H1 (cell line): ENCODE measurements around the gene TEKTIP1. TPM values are rescaled to one million over a fixed set of nuclear protein-coding genes. Genes with fewer than 3 reads are reported as not detected.

Experiments used
- CTCF ChIA-PET: fragments of 300-600 bp; sonication (Branson Sonifier 250); formaldehyde crosslinking; loops from one replicate; lab custom pipeline; 2021; ENCODE audit not compliant: partially characterized antibody; lab: Charles Lee
- POLR2A ChIA-PET: fragments of 300-600 bp; sonication (Branson Sonifier 250); formaldehyde crosslinking; loops from one replicate; lab custom pipeline; 2021; ENCODE audit warnings: inconsistent platforms; ENCODE audit not compliant: partially characterized antibody; lab: Charles Lee
- DNase-seq, 2 experiments: peaks; one replicate each; pipeline versions ENCODE4 v3.0.0 to v3.0.0-alpha.2; 2010 to 2022; ENCODE audit warnings: low spot score in 2 of 2, low read depth in 1 of 2, mixed read lengths in 1 of 2
- FAIRE-seq: peaks from 2 replicates; lab custom pipeline; 2011; peaks lifted over from hg19 to GRCh38; lab: Jason Lieb, UNC
- H2AFZ ChIP-seq: 2 replicates; pipeline ENCODE4 v1.8.1; 2012; ENCODE audit warnings: low read length, inconsistent platforms
- H2AK5ac ChIP-seq: 2 replicates; pipeline ENCODE4 v1.6.1; 2013; ENCODE audit warnings: low read depth, low read length
- H2BK120ac ChIP-seq: replicated peaks from 2 replicates; pipeline ENCODE3; 2013; ENCODE audit warnings: low read depth, low read length, inconsistent platforms
- H2BK12ac ChIP-seq: 2 replicates; pipeline ENCODE4 v1.6.1; 2013; ENCODE audit warnings: low read depth, low read length
- H2BK15ac ChIP-seq: 2 replicates; pipeline ENCODE4 v1.6.1; 2013; ENCODE audit warnings: low read length
- H2BK20ac ChIP-seq: 2 replicates; pipeline ENCODE4 v1.6.1; 2013; ENCODE audit warnings: low read length
- H2BK5ac ChIP-seq: 2 replicates; pipeline ENCODE4 v1.6.1; 2013; ENCODE audit warnings: low read depth, low read length
- H3K14ac ChIP-seq: 2 replicates; pipeline ENCODE4 v1.6.1; 2013; ENCODE audit warnings: inconsistent platforms; ENCODE audit not compliant: insufficient read length
- H3K18ac ChIP-seq: 2 replicates; pipeline ENCODE4 v1.6.1; 2013; ENCODE audit warnings: low read length; ENCODE audit errors: extremely low read depth
- H3K23ac ChIP-seq: 2 replicates; pipeline ENCODE4 v1.6.1; 2013; ENCODE audit warnings: inconsistent platforms; ENCODE audit not compliant: insufficient read length
- H3K23me2 ChIP-seq: 2 replicates; pipeline ENCODE4 v1.6.1; 2013; ENCODE audit warnings: low read depth, low read length
- H3K27ac ChIP-seq: 2 replicates; pipeline ENCODE4 v1.6.1; 2011; ENCODE audit warnings: low read depth, low read length, inconsistent platforms
- H3K27me3 ChIP-seq, 4 experiments: replicated peaks in 1 of 4; 1 replicate in 1 of 4; 2 replicates in 3 of 4; pipeline versions ENCODE4 v1.6.1 to v1.8.1; 2011 to 2013; ENCODE audit warnings: low read length in 3 of 4, mild to moderate bottlenecking in 3 of 4, inconsistent platforms in 2 of 4, mixed read lengths in 2 of 4, moderate library complexity in 1 of 4; ENCODE audit not compliant: control insufficient read depth in 3 of 4, insufficient read depth in 3 of 4; ENCODE audit errors: extremely low read depth in 1 of 4
- H3K36me3 ChIP-seq, 4 experiments: 2 replicates each; pipeline versions ENCODE4 v1.6.1 to v1.8.1; 2011 to 2013; ENCODE audit warnings: mild to moderate bottlenecking in 4 of 4, low read length in 3 of 4, moderate library complexity in 2 of 4, control low read depth in 1 of 4, inconsistent platforms in 1 of 4; ENCODE audit not compliant: insufficient read depth in 4 of 4, control insufficient read depth in 2 of 4
- H3K4ac ChIP-seq: replicated peaks from 2 replicates; pipeline ENCODE3; 2013; ENCODE audit warnings: low read length, low read depth, mixed read lengths, inconsistent platforms; ENCODE audit not compliant: insufficient read length
- H3K4me1 ChIP-seq, 4 experiments: replicated peaks in 1 of 4; 1 replicate in 1 of 4; 2 replicates in 3 of 4; pipeline versions ENCODE4 v1.6.1 to v1.8.1; 2011 to 2013; ENCODE audit warnings: low read length in 3 of 4, inconsistent platforms in 2 of 4, mixed read lengths in 1 of 4; ENCODE audit not compliant: insufficient read depth in 4 of 4, control insufficient read depth in 3 of 4
- H3K4me2 ChIP-seq, 2 experiments: 2 replicates each; pipeline versions ENCODE4 v1.6.1 to v1.8.1; 2011 to 2013; ENCODE audit warnings: low read depth in 2 of 2, low read length in 2 of 2, control low read depth in 1 of 2, inconsistent platforms in 1 of 2, mild to moderate bottlenecking in 1 of 2; ENCODE audit not compliant: insufficient read depth in 1 of 2
- H3K4me3 ChIP-seq, 4 experiments: fragments of 200-600, 300-600 bp in 1 of 4; sonication (generic), shearing (Covaris generic), sonication (Bioruptor Twin) in 1 of 4; 2 replicates each; pipeline versions ENCODE4 v1.5.1 to v1.8.1; 2011 to 2016; ENCODE audit warnings: low read length in 4 of 4, low read depth in 3 of 4, control low read depth in 2 of 4, inconsistent platforms in 2 of 4, mild to moderate bottlenecking in 2 of 4, mixed read lengths in 1 of 4, moderate library complexity in 1 of 4; ENCODE audit not compliant: insufficient read depth in 2 of 4; ENCODE audit errors: extremely low read depth in 1 of 4
- H3K56ac ChIP-seq: replicated peaks from 2 replicates; pipeline ENCODE3; 2013; ENCODE audit warnings: low read depth, mild to moderate bottlenecking, mixed read lengths, low read length, inconsistent platforms; ENCODE audit not compliant: insufficient read length
- H3K79me1 ChIP-seq: 2 replicates; pipeline ENCODE4 v1.6.1; 2013; ENCODE audit warnings: low read depth, low read length, control low read depth
- H3K79me2 ChIP-seq, 2 experiments: 2 replicates each; pipeline versions ENCODE4 v1.6.1 to v1.8.1; 2012 to 2013; ENCODE audit warnings: low read length in 2 of 2, mild to moderate bottlenecking in 2 of 2, inconsistent platforms in 1 of 2; ENCODE audit not compliant: insufficient read depth in 2 of 2, control insufficient read depth in 1 of 2
- H3K9ac ChIP-seq, 4 experiments: replicated peaks in 1 of 4; 1 replicate in 1 of 4; 2 replicates in 3 of 4; pipeline versions ENCODE4 v1.6.1 to v1.8.1; 2011 to 2013; ENCODE audit warnings: low read depth in 3 of 4, low read length in 3 of 4, control low read depth in 2 of 4, mild to moderate bottlenecking in 2 of 4, moderate library complexity in 2 of 4, inconsistent platforms in 1 of 4; ENCODE audit errors: extremely low read depth in 1 of 4
- H3K9me3 ChIP-seq, 2 experiments: 2 replicates each; pipeline versions ENCODE4 v1.6.1 to v1.8.1; 2012 to 2013; ENCODE audit warnings: mild to moderate bottlenecking in 2 of 2, moderate library complexity in 2 of 2, control low read depth in 1 of 2, inconsistent platforms in 1 of 2, low read depth in 1 of 2, low read length in 1 of 2, mixed read lengths in 1 of 2; ENCODE audit not compliant: insufficient read depth in 2 of 2
- H4K20me1 ChIP-seq, 2 experiments: replicated peaks in 1 of 2; 2 replicates each; pipeline versions ENCODE3 to v1.8.1; 2011 to 2013; ENCODE audit warnings: inconsistent platforms in 2 of 2, low read length in 2 of 2, mild to moderate bottlenecking in 1 of 2; ENCODE audit not compliant: insufficient read depth in 2 of 2, control insufficient read depth in 1 of 2
- H4K5ac ChIP-seq: 2 replicates; pipeline ENCODE4 v1.6.1; 2013; ENCODE audit warnings: low read length, low read depth, mixed read lengths, inconsistent platforms; ENCODE audit not compliant: insufficient read length
- H4K8ac ChIP-seq: 2 replicates; pipeline ENCODE4 v1.8.0; 2013; ENCODE audit warnings: mild to moderate bottlenecking, moderate library complexity, low read length, inconsistent platforms; ENCODE audit not compliant: insufficient read depth; ENCODE audit errors: extremely low read depth
- H4K91ac ChIP-seq: replicated peaks from 2 replicates; pipeline ENCODE3; 2013; ENCODE audit warnings: low read length, mixed read lengths, inconsistent platforms; ENCODE audit not compliant: insufficient read length
- ASH2L ChIP-seq: fragments of 200-600, 300-600 bp; sonication (generic); IDR thresholded peaks from one replicate; pipeline ENCODE4 v1.7.1; 2017; ENCODE audit warnings: low read length
- BCL11A ChIP-seq, 2 experiments: IDR thresholded peaks; one replicate each; pipeline ENCODE4 v1.6.1; 2011; ENCODE audit warnings: low read depth in 2 of 2, low read length in 2 of 2, mild to moderate bottlenecking in 2 of 2
- EZH2 ChIP-seq: fragments of 200-600 bp; sonication (generic); IDR thresholded peaks from 2 replicates; pipeline ENCODE4 v1.7.1; 2012; ENCODE audit warnings: low read depth, mild to moderate bottlenecking, moderate library complexity, low read length, inconsistent platforms; ENCODE audit not compliant: severe bottlenecking
- RAD21 ChIP-seq, 2 experiments: IDR thresholded peaks in 1 of 2; conservative IDR thresholded peaks in 1 of 2; 2 replicates each; pipeline ENCODE4 v1.6.1; 2011; ENCODE audit warnings: low read depth in 2 of 2, low read length in 2 of 2, improper control_type of control experiment in 1 of 2, inconsistent platforms in 1 of 2, mild to moderate bottlenecking in 1 of 2, moderate library complexity in 1 of 2
- RFX5 ChIP-seq: IDR thresholded peaks from 2 replicates; pipeline ENCODE4 v1.6.1; 2011; ENCODE audit warnings: low read depth, low read length, improper control_type of control experiment, borderline replicate concordance
- SP1 ChIP-seq: IDR thresholded peaks from 2 replicates; pipeline ENCODE4 v1.6.1; 2011; ENCODE audit warnings: low read depth, low read length
- WGBS, 2 experiments: shearing (Covaris generic) in 1 of 2; methylation state at CpG; one replicate each; pipeline versions ENCODE4 v1.1.6 to v1.1.7; 2013 to 2015; ENCODE audit warnings: low lambda C conversion rate in 2 of 2, mixed read lengths in 2 of 2, inconsistent platforms in 1 of 2, low coverage in 1 of 2, missing lambda C conversion rate in 1 of 2; ENCODE audit not compliant: insufficient replicate concordance in 2 of 2, insufficient coverage in 1 of 2, insufficient read length in 1 of 2; ENCODE audit errors: extremely low coverage in 1 of 2, missing lambda C conversion rate in 1 of 2; 5-methylcytosine and 5-hydroxymethylcytosine counted together
- polyA plus RNA-seq, 7 experiments: library from polyadenylated mRNA; depleted of rRNA in 3 of 7; stranded (reverse) in 5 of 7; unstranded in 2 of 7; fragments of >200 nt in 5 of 7; fragments of 200-250 nt in 2 of 7; gene quantifications; 1 replicate in 5 of 7; 2 replicates in 1 of 7; 4 replicates in 1 of 7; pipeline versions ENCODE4 v1.2.1 to v1.2.3, GENCODE V29; 2011 to 2013; ENCODE audit warnings: missing spikeins in 2 of 7, mixed read lengths in 2 of 7
- total RNA-seq: library from RNA; stranded (reverse); fragmentation: NEBNext Ultra II Directional; extraction: Animal tissue kit (Norgen Biotek cat#: 25700); gene quantifications from 2 replicates; pipeline ENCODE4 v1.2.1, GENCODE V29; 2021

TEKTIP1 gene
- total and polyA plus RNA-seq, 2 of the 8 experiments (the other 6 are each of a cell fraction or from before 2014, with no cell fraction given), result 1.1 TPM; not detected in 1

GRCh38 chr19:3535563-3535965 lies 3.4 kb upstream of the TEKTIP1 start:
- H3K18ac ChIP-seq, result no peak overlapping the region
- H3K27me3 ChIP-seq, result no peaks in the 10 kb centered on the region
- H2AFZ ChIP-seq, result no peak overlapping the region
- peaks cover 7 to 38% (median 23%) of the 10 kb centered on the region in 4 experiments; a peak in 7 of 8 replicates for H3K36me3 ChIP-seq
- no peak overlapping the region for H3K4me3 ChIP-seq
- H4K5ac ChIP-seq, result no peak overlapping the region
- H3K79me1 ChIP-seq, result 0 out of 2 replicates have a peak, but pooled peaks cover 2% of the 10 kb centered on the region
- DNase-seq (no peak), FAIRE-seq (no peak)
- no peaks in the 10 kb centered on the region for H3K79me2 ChIP-seq
- ChIA-PET CTCF (interaction anchor here (1.9 to 6.9 kb wide), 3 partner anchors 9 to 84 kb away, joined by 4 to 54 read pairs (median 7); no protein-coding TSS in a partner anchor), POLR2A (interaction anchor here (4.0 kb wide), 1 partner anchor 9 kb away, joined by 30 read pairs; no protein-coding TSS in a partner anchor)
- H3K4ac ChIP-seq, result no peak overlapping the region
- TF ChIP-seq EZH2, result no peak
- no peak for TF ChIP-seq RAD21 (IDR thresholded peaks at IDR 0.05 in 1 of 2, conservative IDR thresholded peaks at IDR 0.05 in 1 of 2; ENCODE audit: low read depth in 2 of 2, low read length in 2 of 2)
- no peak for TF ChIP-seq SP1
- no peak for TF ChIP-seq BCL11A (IDR thresholded peaks at IDR 0.05; ENCODE audit: low read depth in 2 of 2, low read length in 2 of 2)
- no peak for TF ChIP-seq ASH2L
- TF ChIP-seq RFX5, result no peak
- H2BK20ac ChIP-seq, result no peak overlapping the region
- no peak overlapping the region for H2BK12ac ChIP-seq
- no peak overlapping the region for H4K8ac ChIP-seq
- no peak overlapping the region for H3K23ac ChIP-seq
- no peak overlapping the region for H3K27ac ChIP-seq
- no peak overlapping the region for H2BK120ac ChIP-seq
- H3K14ac ChIP-seq, result no peak overlapping the region
- H3K23me2 ChIP-seq, result no peaks in the 10 kb centered on the region; the same call in 1 of the 2 replicates
- no peak overlapping the region for H4K91ac ChIP-seq
- H3K56ac ChIP-seq, result no peak overlapping the region
- 92% methylated on average over 12 of the region's 14 CpGs; no CpG with 5 or more reads in 1 of the 2 experiments for WGBS, 2 experiments
- H3K9ac ChIP-seq, result no peak overlapping the region
- H3K9me3 ChIP-seq, result no peaks in the 10 kb centered on the region
- H2BK5ac ChIP-seq, result no peak overlapping the region
- no peak overlapping the region for H2AK5ac ChIP-seq
- peaks cover 8 to 17% of the 10 kb centered on the region in 2 experiments for H4K20me1 ChIP-seq
- H3K4me2 ChIP-seq, result no peak overlapping the region
- H2BK15ac ChIP-seq, result no peak overlapping the region
- H3K4me1 ChIP-seq, result peaks cover 3 to 11% (median 6%) of the 10 kb centered on the region in 4 experiments; a peak in 6 of 7 replicates
